ENCODE results near the gene MBD3L1. TPM values are rescaled to one million over a fixed set of nuclear protein-coding genes. Genes with fewer than 3 reads are reported as not detected.

Gene MBD3L1
- total RNA-seq (2021): not detected in 2 replicates
- Bru-seq, nascent RNA: percentile 21 among the genes with signal in this experiment
- percentile 8 among the genes with signal in this experiment for BruChase-seq, experiment 1, labeled RNA remaining after a 2-hour chase
- percentile 20 among the genes with signal in this experiment for BruChase-seq, experiment 2, labeled RNA remaining after a 6-hour chase
- long read RNA-seq: 0 reads

DNA sequence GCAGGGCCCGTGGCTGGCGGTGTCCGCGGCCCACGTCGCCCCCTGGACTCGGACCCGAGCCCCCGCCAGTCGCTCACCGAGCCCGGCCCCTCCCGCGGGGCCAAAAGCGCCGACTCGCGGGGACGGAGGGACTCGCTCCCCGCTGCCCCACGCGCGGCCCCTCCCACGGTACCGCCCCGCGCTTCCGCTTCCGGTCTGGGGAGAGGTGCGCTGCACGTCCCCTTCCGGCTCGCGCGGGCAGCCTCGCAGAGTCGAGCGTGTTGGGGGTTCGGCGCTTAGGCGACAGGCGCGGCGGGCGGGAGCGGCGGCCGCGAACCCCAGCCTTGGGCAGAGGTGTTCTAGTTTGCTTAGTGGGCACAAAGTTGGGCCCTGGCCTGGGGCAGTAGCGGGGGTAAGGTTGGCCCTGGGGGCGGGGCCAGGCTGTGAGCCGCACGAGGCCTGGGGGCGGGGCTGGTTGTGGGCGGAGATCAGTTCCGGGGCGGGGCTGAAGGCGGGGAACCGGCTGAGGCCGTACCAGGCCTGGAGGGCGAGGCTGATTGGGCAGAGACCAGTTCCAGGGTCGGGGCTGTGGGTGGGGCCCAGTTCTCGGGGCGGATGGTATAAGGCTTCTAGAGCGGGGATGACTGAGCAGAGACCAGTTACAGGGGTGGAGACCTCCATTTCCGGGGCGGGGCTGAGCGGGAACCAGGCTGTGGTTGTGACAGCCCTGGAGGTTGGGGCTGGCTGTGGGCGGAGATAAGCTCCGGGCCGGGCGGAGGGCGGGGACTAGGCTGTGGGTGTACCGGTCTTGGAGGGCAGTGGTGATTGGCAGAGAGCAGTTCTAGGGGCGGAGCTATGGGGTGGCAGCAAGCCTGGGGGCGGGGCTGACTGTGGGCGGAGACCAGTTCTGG is at the start of gene MBD3L1, which contains the start of gene ZNF558:
Gene MBD3L1, plus strand, starts transcription at position 246 of the 890 bp plus-strand sequence. CDS start 10,302 bp downstream, outside the sequence.
Gene ZNF558, minus strand, starts transcription at position 173 of the 890 bp plus-strand sequence. CDS start 9,645 bp downstream, outside the sequence.
- no TSS peak for BruUV-seq (replicated peaks)
- Histone ChIP-seq H3K9me3 (ENCODE audit: insufficient read depth, low read depth) (no peaks in the 10 kb centered on the region), H3K4me1 (replicated peaks; ENCODE audit: insufficient read depth) (peaks cover 13% of the 10 kb centered on the region), H4K20me1 (ENCODE audit: insufficient read depth) (no peaks in the 10 kb centered on the region), H3F3A (ENCODE audit: insufficient read depth, low read depth) (peaks cover 12% of the 10 kb centered on the region; the same call in 1 of the 2 replicates), H3K4me2 (peak within 1 kb of the TSS; percentile 84), H3K27ac (peak within 1 kb of the TSS; percentile 91), H3K79me2 (ENCODE audit: low read depth) (peaks cover 7% of the 10 kb centered on the region; the same call in 1 of the 2 replicates), H3K27me3 (ENCODE audit: insufficient read depth, low read depth) (no peaks in the 10 kb centered on the region), H3K9me2 (ENCODE audit: insufficient read depth) (no peaks in the 10 kb centered on the region), H3K36me3 (ENCODE audit: low read depth) (peaks cover 11% of the 10 kb centered on the region; the same call in 1 of the 2 replicates), H3K4me3 (peak within 1 kb of the TSS; percentile 87), H2AFZ (peak within 1 kb of the TSS; percentile 96)
- intact Hi-C loops (cut with micrococcal nuclease; ENCODE audit: unreplicated experiment): loop anchor here (5.0 to 10.0 kb wide), 2 partner anchors 182 to 245 kb away; partner anchors contain the start of gene MUC16
- CTCF ChIA-PET: no interaction called here
- TF ChIP-seq, protein P1, sequence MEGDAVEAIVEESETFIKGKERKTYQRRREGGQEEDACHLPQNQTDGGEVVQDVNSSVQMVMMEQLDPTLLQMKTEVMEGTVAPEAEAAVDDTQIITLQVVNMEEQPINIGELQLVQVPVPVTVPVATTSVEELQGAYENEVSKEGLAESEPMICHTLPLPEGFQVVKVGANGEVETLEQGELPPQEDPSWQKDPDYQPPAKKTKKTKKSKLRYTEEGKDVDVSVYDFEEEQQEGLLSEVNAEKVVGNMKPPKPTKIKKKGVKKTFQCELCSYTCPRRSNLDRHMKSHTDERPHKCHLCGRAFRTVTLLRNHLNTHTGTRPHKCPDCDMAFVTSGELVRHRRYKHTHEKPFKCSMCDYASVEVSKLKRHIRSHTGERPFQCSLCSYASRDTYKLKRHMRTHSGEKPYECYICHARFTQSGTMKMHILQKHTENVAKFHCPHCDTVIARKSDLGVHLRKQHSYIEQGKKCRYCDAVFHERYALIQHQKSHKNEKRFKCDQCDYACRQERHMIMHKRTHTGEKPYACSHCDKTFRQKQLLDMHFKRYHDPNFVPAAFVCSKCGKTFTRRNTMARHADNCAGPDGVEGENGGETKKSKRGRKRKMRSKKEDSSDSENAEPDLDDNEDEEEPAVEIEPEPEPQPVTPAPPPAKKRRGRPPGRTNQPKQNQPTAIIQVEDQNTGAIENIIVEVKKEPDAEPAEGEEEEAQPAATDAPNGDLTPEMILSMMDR (conservative IDR thresholded peaks at IDR 0.05): no peak; the same call in 1 of the 2 replicates
- peak; percentile 97 to 99 for DNase-seq
- POLR2A ChIA-PET (ENCODE audit: unreplicated experiment): interaction anchor here (0.5 to 0.7 kb wide), 6 partner anchors 178 to 868 kb away, joined by 3 to 13 read pairs (median 4); partner anchors contain the start of gene MUC16

- Histone ChIP-seq H3K9me2 (ENCODE audit: insufficient read depth) (no peaks in the 10 kb centered on the region), H3K4me2 (no peak overlapping the region), H3K4me3 (no peak overlapping the region), H3K9me3 (ENCODE audit: insufficient read depth, low read depth) (peaks cover 14% of the 10 kb centered on the region; the same call in 1 of the 2 replicates), H2AFZ (no peak overlapping the region), H3K4me1 (replicated peaks; ENCODE audit: insufficient read depth) (no peaks in the 10 kb centered on the region), H3K79me2 (ENCODE audit: low read depth) (no peaks in the 10 kb centered on the region), H3K27ac (no peak overlapping the region), H3K36me3 (ENCODE audit: low read depth) (no peaks in the 10 kb centered on the region), H3F3A (ENCODE audit: insufficient read depth, low read depth) (no peaks in the 10 kb centered on the region), H4K20me1 (ENCODE audit: insufficient read depth) (no peaks in the 10 kb centered on the region), H3K27me3 (ENCODE audit: insufficient read depth, low read depth) (peaks cover 56% of the 10 kb centered on the region)
- no peak for DNase-seq
- ChIA-PET POLR2A (ENCODE audit: unreplicated experiment) (no interaction called here), CTCF (no interaction called here)
- intact Hi-C loops (cut with micrococcal nuclease; ENCODE audit: unreplicated experiment): no loop called here
- no peak for TF ChIP-seq EZH2 (IDR thresholded peaks at IDR 0.05; ENCODE audit: low read depth)
- TF ChIP-seq, protein P1 (conservative IDR thresholded peaks at IDR 0.05): no peak
- no TSS peak for BruUV-seq (replicated peaks)
Measured at GRCh38 chr19:8794823-8795222, 37.4 kb upstream of the MBD3L1 start.

GRCh38 chr19:8806661-8807060 is 25.5 kb upstream of the MBD3L1 start:
- Histone ChIP-seq H4K20me1 (ENCODE audit: insufficient read depth) (no peaks in the 10 kb centered on the region), H3K79me2 (ENCODE audit: low read depth) (no peaks in the 10 kb centered on the region), H2AFZ (no peak overlapping the region), H3K27me3 (ENCODE audit: insufficient read depth, low read depth) (no peaks in the 10 kb centered on the region), H3K9me3 (ENCODE audit: insufficient read depth, low read depth) (peaks cover 74% of the 10 kb centered on the region), H3F3A (ENCODE audit: insufficient read depth, low read depth) (peaks cover 6% of the 10 kb centered on the region; the same call in 1 of the 2 replicates), H3K36me3 (ENCODE audit: low read depth) (peaks cover 32% of the 10 kb centered on the region), H3K4me1 (replicated peaks; ENCODE audit: insufficient read depth) (no peaks in the 10 kb centered on the region), H3K4me2 (no peak overlapping the region), H3K27ac (no peak overlapping the region), H3K4me3 (no peak overlapping the region), H3K9me2 (ENCODE audit: insufficient read depth) (no peaks in the 10 kb centered on the region)
- intact Hi-C loops (cut with micrococcal nuclease; ENCODE audit: unreplicated experiment): no loop called here
- BruUV-seq (replicated peaks): no TSS peak
- TF ChIP-seq EZH2 (IDR thresholded peaks at IDR 0.05; ENCODE audit: low read depth): no peak
- TF ChIP-seq, protein P1 (conservative IDR thresholded peaks at IDR 0.05): no peak
- POLR2A ChIA-PET (ENCODE audit: unreplicated experiment): no interaction called here
- CTCF ChIA-PET: no interaction called here
- DNase-seq: no peak

Measured in PC-9 (cell line).